GM23248 (cell line): ENCODE measurements around the gene PAQR4.

Experiments used
- EZH2 ChIP-seq: fragments of 200-600 bp; sonication (generic); IDR thresholded peaks from 2 replicates; pipeline ENCODE4 v1.6.1; 2018; ENCODE audit warnings: antibody characterized with exemption, mild to moderate bottlenecking; ENCODE audit not compliant: insufficient read depth, poor library complexity, severe bottlenecking
- EZH2phosphoT487 ChIP-seq: fragments of 200-600 bp; sonication (generic); IDR thresholded peaks from 2 replicates; pipeline ENCODE4 v1.6.1; 2018; ENCODE audit warnings: antibody characterized with exemption, moderate library complexity, mild to moderate bottlenecking, low read depth; ENCODE audit not compliant: insufficient read depth

DNA sequence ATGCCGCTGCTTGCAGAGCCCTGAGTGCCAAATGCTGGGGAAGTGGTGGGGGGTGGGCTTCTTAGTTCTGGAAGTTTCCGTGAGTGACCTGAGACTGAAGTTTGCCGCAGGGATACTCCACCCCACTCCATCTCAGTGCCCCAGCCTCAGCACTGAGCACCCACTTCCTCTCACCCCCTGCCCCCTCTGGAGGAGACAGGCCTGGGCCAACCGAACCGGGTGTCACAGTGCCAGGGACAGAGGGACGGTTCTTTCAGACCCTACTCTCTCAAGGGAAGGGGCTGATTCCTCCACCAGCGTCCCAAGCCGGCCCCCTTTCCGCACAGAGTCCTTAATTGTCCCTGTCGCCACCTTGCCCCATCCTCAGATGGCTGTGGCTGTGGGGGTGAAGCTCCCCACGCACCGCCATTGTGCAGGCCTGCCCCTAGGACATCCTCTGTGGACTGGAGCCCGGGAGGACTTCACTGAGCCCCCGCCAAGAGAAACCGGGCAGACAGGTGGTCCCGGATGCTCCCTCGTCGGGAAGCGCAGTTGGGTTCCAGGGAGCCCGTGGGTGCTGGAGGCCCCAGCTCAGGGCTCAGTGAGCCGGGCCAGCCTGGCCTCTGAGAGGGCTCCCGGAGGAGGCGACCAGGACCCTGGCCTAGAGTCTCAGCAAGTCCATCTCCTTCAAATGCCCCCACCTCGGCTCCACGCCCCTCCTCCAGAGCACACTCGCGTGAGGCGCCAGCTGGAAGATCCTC is 6.6 kb upstream of the PAQR4 start:
- no peak for TF ChIP-seq EZH2phosphoT487
- no peak for TF ChIP-seq EZH2
